LoVo (cell line): ENCODE results near the gene UBN1.
"Not testable (repeated sequence)": the region's sequence is repeated elsewhere in the genome, so short reads cannot be mapped to it uniquely, and the experiment has no call there.

Experiments
- DNase-seq: peaks from one replicate; pipeline ENCODE4 v3.0.0-alpha.2; 2016; ENCODE audit warnings: low spot score

The UBN1 gene

GRCh38 chr16:4904942-4905615 is 57.8 kb downstream of the UBN1 start:
- DNase-seq, result no peak

- no peak for DNase-seq
These were observed 61.6 kb downstream of the UBN1 start for GRCh38 chr16:4908854-4909401.

GRCh38 chr16:4909825-4910224 is 62.5 kb downstream of the UBN1 start:
- no peak for DNase-seq

- DNase-seq, result no peak
These were observed 63.5 kb downstream of the UBN1 start for GRCh38 chr16:4910828-4911227.

- DNase-seq, result peak; percentile 37
These were observed 64.7 kb downstream of the UBN1 start for GRCh38 chr16:4911970-4912386.

- DNase-seq, result no peak
These were observed 66.0 kb downstream of the UBN1 start for GRCh38 chr16:4913130-4913773.

- no peak for DNase-seq
These were observed 66.7 kb downstream of the UBN1 start for GRCh38 chr16:4913774-4914525.

GRCh38 chr16:4914528-4915225 is 67.4 kb downstream of the UBN1 start:
- DNase-seq, result no peak

- peak; percentile 29 for DNase-seq
These were observed 68.0 kb downstream of the UBN1 start for GRCh38 chr16:4915226-4915761.

GRCh38 chr16:4917117-4917516 is 69.8 kb downstream of the UBN1 start:
- DNase-seq, result no peak

GRCh38 chr16:4918781-4919251 is 71.5 kb downstream of the UBN1 start:
- peak; percentile 32 for DNase-seq

GRCh38 chr16:4920826-4921225 is 73.5 kb downstream of the UBN1 start:
- DNase-seq, result no peak

- DNase-seq, result no peak
These were observed 75.6 kb downstream of the UBN1 start for GRCh38 chr16:4922721-4923342.

GRCh38 chr16:4923853-4924252 is 76.6 kb downstream of the UBN1 start:
- no peak for DNase-seq

GRCh38 chr16:4924593-4925292 is 77.5 kb downstream of the UBN1 start:
- DNase-seq, result peak; percentile 73

- DNase-seq, result no peak
These were observed 78.0 kb downstream of the UBN1 start for GRCh38 chr16:4925293-4925607.

GRCh38 chr16:4925791-4926190 is 78.5 kb downstream of the UBN1 start:
- DNase-seq, result no peak

GRCh38 chr16:4926928-4927327 is 79.6 kb downstream of the UBN1 start:
- no peak for DNase-seq

- DNase-seq, result no peak
These were observed 80.4 kb downstream of the UBN1 start for GRCh38 chr16:4927661-4928060.

GRCh38 chr16:4928227-4928626 is 80.9 kb downstream of the UBN1 start:
- DNase-seq, result no peak

- DNase-seq, result not testable (repeated sequence)
These were observed 82.3 kb downstream of the UBN1 start for GRCh38 chr16:4929619-4930018.
